ENCODE results near the gene MEGF6.

GRCh38 chr1:3523980-3524379 lies 87.3 kb downstream of the MEGF6 start:
- TF ChIP-seq CTCF (optimal IDR thresholded peaks at IDR 0.05 in 1 of 3, IDR thresholded peaks at IDR 0.05 in 1 of 3, conservative IDR thresholded peaks at IDR 0.05 in 1 of 3; ENCODE audit: extremely low read depth in 1 of 3, insufficient read depth in 2 of 3, low read length in 3 of 3) (no peak), EZH2 (IDR thresholded peaks at IDR 0.05; ENCODE audit: low read length) (no peak)
